GM19240 (cell line): ENCODE measurements around the gene ZDHHC1.

Experiments used
- DNase-seq: peaks from one replicate; pipeline ENCODE4 v3.0.0; 2011; ENCODE audit warnings: low spot score; ENCODE audit not compliant: insufficient read length

Gene ZDHHC1

GRCh38 chr16:67411339-67411738 lies 4.9 kb downstream of the ZDHHC1 start:
- DNase-seq, result no peak

DNA sequence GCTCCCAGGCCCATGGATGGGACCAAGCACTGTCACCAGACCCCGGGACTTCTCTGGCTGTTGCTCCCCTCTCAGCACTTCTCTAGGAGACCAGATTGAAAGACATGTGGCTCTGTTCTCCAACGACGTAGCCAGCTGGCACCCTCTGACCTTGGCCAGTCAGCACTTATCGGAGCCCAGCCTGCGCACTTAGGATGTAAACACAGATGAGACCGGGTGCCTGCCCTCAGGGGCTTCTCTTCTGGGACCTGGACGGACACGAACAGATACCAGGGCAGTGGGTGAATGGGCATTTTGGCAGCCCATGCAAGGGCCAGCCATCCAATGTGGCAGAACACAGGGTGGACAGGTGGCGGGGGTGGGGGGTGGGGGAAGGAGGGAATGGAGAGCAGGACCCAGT lies 6.6 kb downstream of the ZDHHC1 start:
- DNase-seq, result no peak

- no peak for DNase-seq
These were observed 8.4 kb downstream of the ZDHHC1 start for GRCh38 chr16:67407788-67408452.

DNA sequence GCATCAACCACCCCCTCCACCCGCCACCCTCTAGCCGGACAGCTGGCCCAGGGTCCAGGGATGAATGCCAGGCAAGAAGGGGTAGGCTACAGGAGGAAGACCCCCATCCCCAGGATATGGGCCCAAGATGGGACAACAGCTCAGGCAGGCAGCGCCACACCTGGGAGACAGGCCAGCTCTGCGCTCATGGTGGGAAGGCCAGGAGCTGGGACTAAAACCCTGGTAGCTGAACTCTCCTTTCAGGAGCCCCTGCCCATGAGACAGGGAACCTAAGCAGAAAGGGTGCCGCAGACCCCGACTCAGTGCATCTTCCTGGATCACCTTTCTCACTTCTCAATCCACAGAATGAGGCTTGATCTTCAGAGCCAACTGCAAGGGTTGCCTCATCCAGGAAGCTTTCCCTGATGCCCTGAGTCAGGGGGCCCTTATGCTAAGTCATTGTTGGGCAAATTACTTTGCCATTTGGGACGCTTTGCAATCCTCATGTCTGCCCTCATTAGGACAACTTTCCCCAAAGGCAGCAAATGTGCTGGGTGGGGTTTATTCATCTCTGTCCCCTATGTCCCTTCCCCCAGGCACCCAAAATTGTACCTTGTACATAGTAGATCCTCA lies 9.0 kb downstream of the ZDHHC1 start:
- no peak for DNase-seq

GRCh38 chr16:67406111-67406971 lies 9.9 kb downstream of the ZDHHC1 start:
- no peak for DNase-seq

GRCh38 chr16:67405336-67405735 lies 10.9 kb downstream of the ZDHHC1 start:
- no peak for DNase-seq

GRCh38 chr16:67404740-67405226 lies 11.5 kb downstream of the ZDHHC1 start:
- DNase-seq, result no peak

- DNase-seq, result no peak
These were observed 12.2 kb downstream of the ZDHHC1 start for GRCh38 chr16:67403976-67404555.

DNA sequence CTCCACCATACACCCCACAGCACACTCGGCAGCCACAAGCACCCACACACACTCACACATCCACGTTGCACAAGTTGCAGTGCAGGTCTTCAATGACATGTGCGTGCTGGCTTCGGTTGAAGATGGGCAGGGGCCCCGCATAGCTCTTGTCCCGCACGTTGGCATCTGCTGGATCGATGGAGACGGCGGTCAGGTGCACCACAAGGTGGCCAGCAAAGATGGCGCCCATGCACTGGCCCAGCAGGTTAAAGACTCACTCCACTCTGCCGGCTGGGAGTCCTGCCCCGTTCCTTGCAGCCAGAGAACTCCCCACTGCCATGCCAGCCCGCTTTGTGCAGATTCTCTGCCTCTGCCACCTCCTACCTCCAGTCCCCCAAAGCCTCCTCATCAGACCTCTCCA lies 15.4 kb downstream of the ZDHHC1 start:
- DNase-seq, result no peak

GRCh38 chr16:67399749-67400704 lies 16.2 kb downstream of the ZDHHC1 start:
- DNase-seq, result no peak

- DNase-seq, result peak; percentile 50
These were observed 17.0 kb downstream of the ZDHHC1 start for GRCh38 chr16:67399218-67399733.

DNA sequence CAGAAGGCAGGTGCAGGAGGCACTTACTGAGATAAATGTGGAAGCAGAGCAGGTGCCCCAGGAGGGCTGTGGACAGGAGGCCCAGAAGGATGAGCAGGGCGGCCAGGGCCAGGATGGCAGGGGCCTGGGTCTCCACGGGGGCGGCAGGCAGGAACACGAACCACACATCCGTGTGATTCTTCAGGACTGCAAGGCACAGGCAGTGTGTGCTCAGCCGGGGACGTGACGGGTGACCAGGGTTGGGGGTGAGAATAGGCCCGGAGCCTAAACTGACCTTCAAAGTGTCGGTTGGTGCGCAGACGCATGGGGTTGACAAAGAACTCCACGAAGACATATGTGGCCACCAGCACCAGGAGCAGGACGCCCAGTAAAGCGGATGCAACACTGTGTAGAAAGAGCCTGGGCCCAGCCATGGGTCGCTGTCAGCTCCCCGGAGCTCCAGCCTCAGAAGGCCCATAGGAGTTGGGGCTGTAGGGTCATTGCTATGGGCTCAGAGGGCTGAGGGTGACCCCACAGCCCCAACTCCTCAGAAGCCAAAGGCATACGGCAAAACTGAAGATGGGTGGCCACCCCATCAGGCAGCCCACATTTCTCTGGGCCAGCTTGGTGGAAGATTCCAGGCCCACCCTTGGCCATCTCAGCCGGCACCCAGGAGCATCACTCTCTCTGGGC lies 17.6 kb downstream of the ZDHHC1 start:
- DNase-seq, result no peak

- DNase-seq, result no peak
These were observed 18.3 kb downstream of the ZDHHC1 start for GRCh38 chr16:67397812-67398545.

GRCh38 chr16:67397036-67397801 lies 19.1 kb downstream of the ZDHHC1 start:
- no peak for DNase-seq

DNA sequence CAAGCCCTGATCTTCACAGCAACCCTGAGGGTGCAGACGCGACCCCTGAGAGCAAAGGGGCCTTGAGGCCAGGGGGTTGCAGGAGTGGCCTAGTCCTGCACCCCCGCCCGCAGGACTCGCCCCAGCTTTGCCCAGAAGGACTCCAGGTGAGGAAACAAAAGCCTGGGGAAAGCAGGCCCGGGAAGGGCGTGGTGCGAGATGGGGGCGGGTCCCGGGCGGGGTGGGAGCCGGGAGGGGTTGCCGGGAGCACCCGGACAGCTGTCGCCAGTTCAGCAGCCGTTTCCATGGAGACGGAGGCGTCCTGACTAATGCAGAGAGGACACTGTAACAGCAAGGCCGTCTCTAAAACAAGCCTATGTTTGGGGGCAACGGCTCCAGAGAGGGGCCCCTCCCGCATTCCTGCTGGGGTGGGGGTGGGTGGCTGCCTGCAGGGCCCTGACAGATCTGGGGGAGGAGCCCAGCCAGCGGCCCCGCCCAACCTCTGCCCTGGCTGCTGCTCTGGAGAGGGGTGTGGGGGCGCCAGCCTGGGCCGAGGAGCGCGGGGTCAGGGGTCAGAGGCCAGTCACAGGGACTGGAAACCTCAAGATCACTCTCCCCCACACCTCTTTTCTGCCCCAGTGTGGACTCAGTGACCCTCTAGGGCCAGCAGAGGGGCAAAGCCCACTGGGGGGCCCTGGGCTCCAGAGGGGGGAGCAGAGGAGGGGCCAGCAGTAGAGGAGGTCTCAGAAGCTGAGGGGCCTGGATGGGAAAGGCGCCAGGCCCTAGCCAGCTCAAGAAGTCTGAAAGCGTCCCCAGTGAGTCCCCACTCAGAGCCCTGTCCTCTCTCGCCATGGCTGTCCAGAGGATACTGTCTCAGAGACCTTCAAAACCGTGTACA lies 19.9 kb downstream of the ZDHHC1 start:
- DNase-seq, result no peak

GRCh38 chr16:67395458-67396158 lies 20.7 kb downstream of the ZDHHC1 start:
- DNase-seq, result no peak

DNA sequence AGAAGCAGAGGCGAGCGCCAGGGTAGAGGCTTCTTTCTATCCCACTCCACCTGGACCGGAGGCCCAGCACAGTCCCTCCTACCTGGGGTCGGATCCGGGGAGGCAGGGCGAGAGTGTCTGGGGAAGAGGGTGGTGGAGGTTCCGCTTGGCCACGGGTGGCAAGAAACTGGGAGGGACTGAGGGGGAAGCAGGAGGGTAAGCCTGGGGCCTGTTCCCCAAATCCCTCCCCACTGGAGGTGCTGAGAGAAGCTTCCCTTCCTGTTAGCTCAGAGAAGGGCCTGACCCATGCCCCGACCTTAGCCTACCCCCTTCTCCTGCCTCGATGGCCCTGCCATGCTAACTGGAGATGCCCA lies 21.2 kb downstream of the ZDHHC1 start:
- no peak for DNase-seq
